ENCODE data around the gene TLE1.
"Not testable (repeated sequence)": the region's sequence is repeated elsewhere in the genome, so short reads cannot be mapped to it uniquely, and the experiment has no call there.

Gene TLE1

GRCh38 chr9:81597419-81598122 is 91.8 kb downstream of the TLE1 start:
- DNase-seq = no peak

DNA sequence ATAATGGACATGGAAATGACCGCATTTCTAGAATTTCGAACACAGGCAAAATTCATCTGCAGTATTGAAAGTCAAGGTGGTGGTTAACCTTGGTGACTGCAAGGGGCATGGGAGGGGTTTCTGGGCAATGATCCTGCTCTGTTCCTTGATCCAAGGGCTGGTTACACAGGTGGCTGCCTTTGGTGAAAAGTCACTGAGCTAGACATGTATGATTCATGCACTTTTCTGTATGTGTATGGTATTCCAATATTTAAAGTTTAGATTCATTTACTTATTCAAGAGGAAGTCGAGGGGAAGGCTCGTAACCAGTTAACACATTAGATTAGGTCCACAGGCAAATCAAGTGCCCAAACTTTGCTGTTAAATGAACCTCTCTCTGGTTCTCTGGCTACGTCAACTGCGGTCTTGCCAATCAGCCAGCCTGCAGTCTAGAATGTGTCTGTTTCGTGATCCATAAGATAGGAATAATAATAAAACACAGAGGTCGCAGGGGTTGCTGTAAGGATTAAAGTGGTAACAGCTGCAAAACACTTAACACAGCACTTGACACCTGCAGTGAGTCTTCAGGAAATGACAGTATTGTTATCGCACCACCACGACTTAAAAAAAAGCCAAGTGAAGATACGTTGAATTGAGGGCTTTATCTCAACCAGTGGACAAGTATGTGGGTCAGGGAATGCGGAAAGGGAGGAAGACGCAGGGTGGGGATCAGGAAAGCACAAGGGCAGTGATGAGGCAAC is 92.5 kb downstream of the TLE1 start:
- DNase-seq = no peak

DNA sequence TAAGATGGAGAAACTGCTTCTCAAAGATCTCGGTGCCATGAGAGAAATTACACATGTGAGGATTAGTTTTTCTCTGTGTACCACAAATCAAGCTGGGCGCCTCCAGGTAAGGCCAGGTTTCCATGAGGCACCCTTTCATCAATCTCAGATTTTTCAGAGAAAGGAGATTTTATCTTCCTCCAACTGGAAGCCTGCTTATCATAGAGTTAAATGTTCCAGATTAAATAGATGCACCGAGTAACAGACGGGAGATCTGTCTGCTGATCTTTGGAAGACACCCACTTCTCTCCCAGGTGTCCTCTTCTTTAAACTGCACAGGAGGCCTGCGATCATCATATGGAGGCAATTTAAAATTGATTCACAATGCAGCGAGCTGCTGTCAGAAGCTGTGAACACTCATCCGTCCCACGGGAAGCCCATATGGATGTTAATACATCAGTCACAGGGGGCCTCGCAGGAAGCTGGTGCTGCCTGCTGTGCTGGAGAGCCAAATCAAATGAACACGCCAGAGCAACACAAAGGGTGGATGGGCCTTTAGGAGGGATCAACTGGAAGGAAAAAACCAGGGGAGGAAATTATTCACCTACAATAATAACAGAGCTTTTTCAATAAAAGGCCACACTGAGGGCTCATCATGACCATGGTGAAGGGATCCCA is 93.3 kb downstream of the TLE1 start:
- no peak for DNase-seq

- not testable (repeated sequence) for DNase-seq
Observed at GRCh38 chr9:81595293-81595692, 94.1 kb downstream of the TLE1 start.

DNA sequence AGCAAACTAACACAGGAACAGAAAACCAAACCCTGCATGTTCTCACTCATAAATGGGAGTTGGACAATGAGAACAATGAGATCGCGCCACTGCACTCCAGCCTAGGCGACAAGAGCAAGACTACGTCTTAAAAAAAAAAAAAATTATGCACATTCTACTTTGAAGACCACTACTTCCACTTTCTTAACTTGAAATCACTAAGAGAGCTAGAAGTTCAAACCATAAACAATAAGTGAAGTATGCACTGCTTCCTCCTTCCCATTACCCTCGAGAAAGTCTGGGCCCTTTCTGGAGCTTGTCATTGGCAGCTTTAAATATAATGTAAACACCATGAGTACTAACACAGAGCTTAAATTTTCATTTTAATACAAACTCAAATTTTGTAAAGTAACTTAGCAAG is 94.9 kb downstream of the TLE1 start:
- DNase-seq = no peak

GRCh38 chr9:81592887-81593266 is 96.5 kb downstream of the TLE1 start:
- DNase-seq = no peak

GRCh38 chr9:81591791-81592190 is 97.6 kb downstream of the TLE1 start:
- no peak for DNase-seq

DNA sequence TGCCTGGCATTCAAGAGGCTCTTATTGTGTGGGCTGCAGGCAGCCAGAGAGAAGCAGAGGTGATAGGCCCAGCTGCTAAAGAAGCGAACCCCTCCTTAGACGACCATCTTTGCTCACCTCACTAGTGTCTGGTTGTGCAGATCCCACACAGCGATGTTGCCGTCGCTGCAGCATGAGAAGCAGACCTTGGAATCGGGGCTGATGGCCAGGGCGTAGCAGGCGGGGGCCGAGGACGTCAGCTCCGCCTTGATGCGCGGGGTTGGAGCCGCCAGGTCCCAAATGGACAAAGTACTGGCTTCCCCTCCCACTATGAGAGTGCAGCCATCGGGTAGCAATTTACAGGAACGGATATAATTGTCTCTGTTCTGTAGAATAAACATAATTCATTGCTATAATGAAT is 98.7 kb downstream of the TLE1 start:
- no peak for DNase-seq

GRCh38 chr9:81589819-81590218 is 99.5 kb downstream of the TLE1 start:
- no peak for DNase-seq

DNA sequence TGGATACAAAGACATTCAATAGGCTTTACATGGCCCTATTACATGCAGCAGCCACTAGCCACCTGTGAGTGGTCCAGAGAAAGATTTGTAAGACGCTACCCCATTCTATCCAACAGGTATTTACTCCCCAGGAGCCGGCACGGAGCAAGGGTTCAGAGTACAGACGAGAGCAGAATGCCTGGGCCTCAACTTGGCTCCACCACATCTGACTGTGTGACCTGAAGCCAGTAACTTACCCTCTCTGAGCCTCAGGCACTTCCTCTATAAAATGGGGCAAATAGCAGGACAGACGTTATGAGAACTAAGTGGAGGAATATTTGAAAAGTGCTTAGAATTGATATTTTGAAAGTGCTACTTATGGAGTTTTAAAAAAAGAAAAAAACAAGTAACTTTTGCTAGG is 100.0 kb downstream of the TLE1 start:
- no peak for DNase-seq

GRCh38 chr9:81588148-81588871 is 101.0 kb downstream of the TLE1 start:
- DNase-seq = no peak

- no peak for DNase-seq
Observed at GRCh38 chr9:81586786-81587185, 102.6 kb downstream of the TLE1 start.

- DNase-seq = no peak
Observed at GRCh38 chr9:81585191-81585763, 104.1 kb downstream of the TLE1 start.

- no peak for DNase-seq
Observed at GRCh38 chr9:81584099-81584498, 105.2 kb downstream of the TLE1 start.

- DNase-seq = no peak
Observed at GRCh38 chr9:81581986-81582385, 107.4 kb downstream of the TLE1 start.

DNA sequence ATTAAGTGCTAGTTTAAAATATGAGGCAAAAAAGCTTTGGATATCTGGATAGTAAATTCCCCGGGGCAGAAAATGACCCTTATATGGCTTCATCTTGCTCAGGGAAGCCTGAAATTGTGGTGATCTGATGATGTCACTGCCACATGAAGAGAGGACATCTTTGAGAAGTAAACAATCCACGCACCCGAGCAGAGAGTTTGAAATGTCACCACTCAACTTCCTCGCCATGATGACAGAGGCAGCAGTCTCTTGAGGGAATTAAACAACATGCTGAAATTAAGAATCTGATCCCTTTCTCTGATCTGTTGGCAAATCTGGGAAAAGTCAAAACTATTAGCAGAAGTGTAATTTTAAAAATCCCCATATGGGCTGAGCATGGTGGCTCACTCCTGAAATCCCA is 110.0 kb downstream of the TLE1 start:
- no peak for DNase-seq

DNA sequence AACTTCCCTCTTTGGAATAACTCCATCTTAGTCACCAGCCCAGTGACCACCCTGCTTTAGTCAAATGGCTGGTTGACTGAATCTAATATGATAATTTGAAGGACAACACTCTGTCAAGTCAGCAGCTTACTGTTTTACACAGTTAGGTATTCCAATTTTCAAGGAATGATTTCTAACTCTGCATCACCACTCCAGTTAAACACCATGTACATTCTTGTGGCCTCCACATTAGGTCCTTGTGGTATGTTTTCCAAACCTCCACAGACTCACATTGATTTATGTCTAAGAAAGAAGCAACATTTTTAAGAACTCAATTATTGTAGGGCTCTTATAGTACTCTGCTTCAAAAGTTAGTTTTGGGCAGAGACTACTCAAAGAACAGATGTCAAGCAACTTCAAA is 110.7 kb downstream of the TLE1 start:
- DNase-seq = no peak

- no peak for DNase-seq
Observed at GRCh38 chr9:81575956-81576355, 113.4 kb downstream of the TLE1 start.

- no peak for DNase-seq
Observed at GRCh38 chr9:81574405-81574804, 114.9 kb downstream of the TLE1 start.

DNA sequence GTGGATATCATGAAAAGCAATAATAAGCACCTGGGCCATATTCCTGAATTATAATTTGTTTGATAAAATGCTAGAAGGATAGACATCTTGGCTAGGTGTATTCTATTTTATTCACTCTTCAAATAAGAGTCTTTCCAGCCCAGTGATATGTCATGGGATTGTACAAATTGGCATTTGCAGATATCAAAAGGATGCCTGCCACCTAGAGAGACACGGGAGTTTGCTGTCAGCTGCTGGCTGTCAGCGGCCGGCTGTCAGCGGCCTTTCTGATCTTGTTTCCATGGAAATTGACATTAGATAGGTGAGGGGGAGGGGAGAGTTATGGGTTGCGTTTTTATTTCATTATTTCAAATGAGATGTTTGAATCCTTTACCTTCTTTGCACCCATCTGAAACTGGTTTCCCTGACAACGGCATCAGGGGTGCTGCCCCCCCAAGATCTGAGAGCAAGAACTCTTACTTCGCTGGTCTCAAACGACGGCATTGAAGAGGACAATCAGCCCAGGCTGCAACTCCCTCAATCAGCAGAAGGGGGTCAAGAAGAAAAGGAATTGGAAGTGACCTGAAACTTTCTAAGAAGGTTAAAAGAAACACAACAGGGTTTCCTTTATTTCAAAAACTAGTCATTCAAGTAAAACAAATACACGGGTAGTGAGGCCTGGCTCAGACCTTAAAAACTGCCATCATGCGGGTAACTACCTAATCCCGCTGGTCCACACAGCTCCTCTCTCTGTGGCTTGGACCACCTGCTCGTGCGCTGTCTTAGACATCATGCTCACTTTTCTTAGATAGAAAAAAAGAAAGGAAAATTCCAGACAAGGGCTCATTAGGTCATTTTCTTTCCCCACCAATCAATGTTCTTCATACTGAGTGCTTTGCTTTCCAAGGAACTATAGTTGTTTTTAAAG is 115.7 kb downstream of the TLE1 start:
- DNase-seq = no peak

DNA sequence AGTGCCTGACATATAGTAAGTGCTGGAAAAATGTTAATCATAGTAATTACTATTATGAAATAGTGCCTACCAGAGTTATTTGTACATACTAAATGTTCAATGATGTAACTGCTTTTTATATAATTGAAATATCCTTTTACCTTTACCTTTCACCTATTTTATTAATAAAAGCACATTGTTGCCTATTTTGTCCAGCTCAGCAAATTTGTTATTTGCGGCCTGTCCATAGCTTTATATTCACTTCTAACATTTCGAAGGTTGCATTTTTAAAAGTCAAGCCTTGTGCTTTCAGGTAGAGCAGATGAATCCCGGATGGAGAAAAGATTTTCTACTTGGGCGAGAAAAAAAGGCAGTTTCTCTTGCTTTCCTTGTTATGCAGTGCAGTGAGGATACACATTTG is 119.3 kb downstream of the TLE1 start:
- DNase-seq = no peak

DNA sequence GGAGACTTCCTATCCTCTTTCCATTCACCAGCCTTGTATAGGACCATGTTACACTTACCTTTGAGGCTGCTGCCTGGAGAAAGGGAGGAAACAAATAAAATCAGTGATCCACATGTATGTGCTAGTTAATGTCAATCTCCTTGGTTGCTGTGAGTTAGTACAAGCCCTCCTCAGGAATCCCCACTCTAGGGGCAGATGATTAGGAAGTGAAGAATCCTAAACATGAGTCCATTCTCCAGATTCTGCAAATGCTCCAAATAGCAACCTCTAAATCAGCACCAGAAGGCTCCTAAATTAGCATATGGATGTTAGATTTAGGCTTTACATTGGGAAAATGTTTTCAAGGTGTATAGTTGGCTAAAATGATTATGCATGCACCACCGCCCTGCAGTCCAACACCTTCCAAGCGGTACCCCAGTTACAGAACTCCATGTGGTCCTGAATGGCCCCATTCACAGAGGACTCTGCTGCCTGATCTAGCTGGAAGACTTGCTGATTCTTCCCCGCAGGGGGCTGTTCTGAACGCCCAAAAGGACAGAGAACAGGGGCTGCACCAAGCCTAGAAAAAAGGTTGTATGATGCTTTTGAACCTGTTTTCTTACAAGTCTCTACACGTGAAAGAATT is 123.2 kb downstream of the TLE1 start:
- no peak for DNase-seq
